AG04449 (cell line): ENCODE results near the gene GCNT4.

Experiments used
- CTCF ChIA-PET: fragments of 350-600 bp; formaldehyde crosslinking; extraction: SDS; loops from one replicate; lab custom pipeline; 2021; ENCODE audit warnings: antibody characterized with exemption; lab: Yijun Ruan, JAX
- POLR2A ChIA-PET: fragments of 400-600, 350-600 bp; formaldehyde crosslinking; extraction: SDS; loops from one replicate; lab custom pipeline; 2020; ENCODE audit warnings: antibody characterized with exemption, inconsistent platforms; lab: Yijun Ruan, JAX
- DNase-seq: peaks from one replicate; pipeline ENCODE4 v3.0.0-alpha.2; 2010; ENCODE audit warnings: low read depth, low spot score
- H3K4me3 ChIP-seq: 2 replicates; pipeline ENCODE4 v1.5.1; 2011; ENCODE audit warnings: low read depth, mild to moderate bottlenecking, control low read depth, low read length
- TF ChIP-seq, protein P1 (sequence below): IDR thresholded peaks from one replicate; pipeline ENCODE4 v1.5.1; 2011; ENCODE audit warnings: mild to moderate bottlenecking, moderate library complexity, low read length, control low read depth, inconsistent platforms; ENCODE audit not compliant: insufficient read depth; ENCODE audit errors: missing control alignments

Gene GCNT4

DNA sequence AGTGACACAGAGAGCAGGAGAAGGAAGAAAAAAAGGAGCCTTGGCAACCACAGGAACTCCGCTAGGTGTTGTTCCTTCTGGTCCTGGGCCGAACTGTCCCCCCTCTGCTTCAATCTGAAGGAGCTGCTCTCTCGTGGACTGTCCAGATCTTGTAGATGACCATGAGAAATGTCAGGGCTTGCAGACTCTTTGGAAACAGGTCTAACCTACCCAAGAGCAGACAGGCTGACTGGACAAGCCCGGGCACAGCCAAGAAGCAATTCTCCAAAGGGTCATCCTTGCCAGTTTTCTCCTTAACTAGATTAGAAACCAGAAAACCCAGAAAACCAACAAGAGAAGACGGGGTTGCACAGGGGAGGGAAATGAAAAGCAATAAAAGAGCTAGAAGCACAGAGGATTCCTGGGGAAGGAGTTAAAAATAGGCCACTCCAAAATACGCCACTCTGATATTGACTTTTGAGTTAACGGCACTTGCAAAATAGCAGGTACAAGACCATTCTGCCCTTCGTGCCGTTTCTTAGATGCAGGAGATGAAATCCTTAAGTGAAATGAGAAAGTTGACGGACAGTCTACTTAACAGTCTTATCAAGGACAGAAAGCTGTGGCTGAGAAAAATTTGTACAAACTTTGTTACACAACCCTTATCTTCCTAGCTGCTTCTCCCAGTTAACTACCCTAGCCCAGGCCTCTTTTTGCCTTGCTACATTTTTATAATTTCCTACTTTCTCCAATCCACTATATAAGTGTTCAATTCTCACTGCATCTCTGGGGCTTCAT lies 5.8 kb downstream of the GCNT4 start:
- DNase-seq: no peak
- H3K4me3 ChIP-seq: no peak overlapping the region
- ChIA-PET POLR2A (no interaction called here), CTCF (interaction anchor here (1.2 to 1.4 kb wide), 2 partner anchors 10 to 11 kb away, joined by 3 to 4 read pairs; no protein-coding TSS in a partner anchor)
- TF ChIP-seq, protein P1, sequence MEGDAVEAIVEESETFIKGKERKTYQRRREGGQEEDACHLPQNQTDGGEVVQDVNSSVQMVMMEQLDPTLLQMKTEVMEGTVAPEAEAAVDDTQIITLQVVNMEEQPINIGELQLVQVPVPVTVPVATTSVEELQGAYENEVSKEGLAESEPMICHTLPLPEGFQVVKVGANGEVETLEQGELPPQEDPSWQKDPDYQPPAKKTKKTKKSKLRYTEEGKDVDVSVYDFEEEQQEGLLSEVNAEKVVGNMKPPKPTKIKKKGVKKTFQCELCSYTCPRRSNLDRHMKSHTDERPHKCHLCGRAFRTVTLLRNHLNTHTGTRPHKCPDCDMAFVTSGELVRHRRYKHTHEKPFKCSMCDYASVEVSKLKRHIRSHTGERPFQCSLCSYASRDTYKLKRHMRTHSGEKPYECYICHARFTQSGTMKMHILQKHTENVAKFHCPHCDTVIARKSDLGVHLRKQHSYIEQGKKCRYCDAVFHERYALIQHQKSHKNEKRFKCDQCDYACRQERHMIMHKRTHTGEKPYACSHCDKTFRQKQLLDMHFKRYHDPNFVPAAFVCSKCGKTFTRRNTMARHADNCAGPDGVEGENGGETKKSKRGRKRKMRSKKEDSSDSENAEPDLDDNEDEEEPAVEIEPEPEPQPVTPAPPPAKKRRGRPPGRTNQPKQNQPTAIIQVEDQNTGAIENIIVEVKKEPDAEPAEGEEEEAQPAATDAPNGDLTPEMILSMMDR: no peak

DNA sequence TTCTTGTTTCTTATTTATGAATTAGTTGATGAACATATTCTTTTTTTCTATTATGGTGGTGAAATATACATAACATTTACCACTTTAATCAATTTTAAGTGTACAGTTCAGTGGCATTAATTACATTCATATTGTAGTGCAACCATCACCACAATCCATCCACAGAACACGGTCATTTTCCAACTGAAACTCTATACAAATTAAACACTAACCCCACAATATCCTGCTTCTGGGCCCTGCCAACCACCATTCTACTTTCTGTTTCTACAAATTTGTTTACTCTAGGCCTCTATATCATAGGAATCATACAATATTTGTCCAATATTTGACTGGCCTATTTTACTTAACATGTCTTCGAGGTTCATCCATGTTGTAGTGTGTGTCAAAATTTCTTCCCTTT lies 7.3 kb downstream of the GCNT4 start:
- CTCF ChIA-PET: interaction anchor here (0.7 kb wide), 1 partner anchor 110 kb away, joined by 3 read pairs; no protein-coding TSS in a partner anchor
- POLR2A ChIA-PET: no interaction called here
- no peak for DNase-seq
- H3K4me3 ChIP-seq: no peak overlapping the region
- TF ChIP-seq, protein P1: no peak

DNA sequence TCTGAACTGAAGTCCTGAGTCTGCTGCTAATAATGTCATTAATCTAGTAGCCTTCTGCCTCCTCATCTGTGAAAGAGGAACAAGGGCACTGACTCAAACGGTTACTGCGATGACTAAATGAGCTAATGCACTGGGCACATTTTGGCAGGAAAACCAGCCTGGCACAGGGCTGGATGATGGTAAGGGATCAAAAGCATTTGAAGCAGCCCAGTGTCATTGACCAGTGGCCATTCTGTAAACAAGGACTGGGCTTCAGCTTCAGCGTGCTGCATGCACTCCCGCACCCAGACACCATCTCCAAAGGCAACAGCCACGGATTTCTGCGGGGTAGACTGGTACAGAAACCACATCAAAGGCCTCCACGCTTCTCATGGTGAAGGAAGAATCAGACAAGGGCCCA lies 8.0 kb downstream of the GCNT4 start:
- CTCF ChIA-PET: interaction anchor here (0.7 kb wide), 1 partner anchor 109 kb away, joined by 3 read pairs; no protein-coding TSS in a partner anchor
- TF ChIP-seq, protein P1: no peak
- POLR2A ChIA-PET: no interaction called here
- no peak for DNase-seq
- no peak overlapping the region for H3K4me3 ChIP-seq

DNA sequence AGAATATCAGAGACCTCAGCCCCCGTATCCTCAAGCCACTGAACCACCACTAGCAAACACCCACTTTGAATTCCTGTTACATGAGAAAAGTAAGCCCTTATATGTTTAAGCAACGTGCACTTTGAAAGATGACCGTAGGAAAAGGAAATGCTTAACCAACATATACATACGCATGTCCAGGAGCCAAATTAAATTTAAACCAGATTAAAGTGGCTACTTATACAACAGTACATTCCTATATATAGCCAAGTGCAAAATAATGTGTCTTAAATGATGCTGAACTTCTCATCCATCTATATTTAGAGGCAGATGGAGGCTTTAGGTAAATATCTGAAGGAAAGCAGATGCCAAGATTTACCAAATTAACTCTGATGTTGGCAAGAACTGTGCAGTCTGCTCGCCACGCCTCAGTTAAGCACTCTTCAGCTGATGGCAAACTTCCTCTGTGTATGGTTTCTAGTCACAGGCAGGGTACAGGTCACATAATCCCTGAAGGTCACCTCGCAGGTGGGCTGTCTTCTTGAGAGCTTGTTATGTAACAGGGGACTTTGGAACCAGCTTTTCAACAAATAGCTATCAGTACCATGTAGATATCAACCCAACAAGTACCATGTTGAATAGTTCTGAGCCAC lies 8.6 kb downstream of the GCNT4 start:
- TF ChIP-seq, protein P1: no peak
- no peak for DNase-seq
- ChIA-PET CTCF (no interaction called here), POLR2A (no interaction called here)
- H3K4me3 ChIP-seq: no peak overlapping the region

DNA sequence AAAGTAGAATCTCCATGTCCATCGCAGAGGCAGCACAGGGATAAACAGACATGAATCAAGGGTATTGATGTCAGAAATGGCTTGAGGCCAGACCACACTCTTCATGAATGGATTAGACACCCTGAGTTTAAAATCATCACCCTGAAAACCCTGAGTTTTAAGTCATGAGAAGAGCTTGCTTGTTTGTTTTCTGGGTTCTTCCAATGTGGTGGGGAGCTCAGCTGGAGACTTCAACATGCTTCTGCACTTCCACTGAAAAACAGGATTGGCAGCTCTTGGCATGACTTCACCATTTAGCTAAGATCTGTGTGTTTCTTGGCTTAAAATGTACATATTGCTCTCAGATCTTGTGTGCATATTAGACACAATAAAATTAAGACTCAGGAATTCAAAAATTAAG lies 9.8 kb downstream of the GCNT4 start:
- TF ChIP-seq, protein P1: no peak
- CTCF ChIA-PET: interaction anchor here (0.5 to 6.2 kb wide), 2 partner anchors 7 to 194 kb away, joined by 3 to 60 read pairs; no protein-coding TSS in a partner anchor
- POLR2A ChIA-PET: no interaction called here
- H3K4me3 ChIP-seq: no peak overlapping the region
- DNase-seq: no peak

DNA sequence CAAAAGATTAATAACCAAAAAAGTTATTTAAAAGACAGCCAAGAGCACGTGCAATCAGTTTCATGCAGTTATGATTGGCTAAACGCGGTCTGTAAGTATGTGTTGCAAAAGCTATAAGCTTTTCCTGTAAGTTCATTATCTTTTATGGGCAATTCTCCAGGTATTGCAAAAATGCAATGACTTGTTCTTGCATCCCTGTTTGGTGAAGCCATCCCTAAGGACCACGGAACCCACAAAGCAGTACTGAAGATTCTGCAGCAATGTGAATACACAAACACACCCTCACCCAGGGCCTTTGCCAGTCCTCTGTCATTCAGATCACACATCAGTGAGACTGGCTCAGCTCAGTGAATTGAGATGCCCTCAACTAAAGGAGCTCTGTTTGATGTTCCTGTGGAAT lies 11.4 kb downstream of the GCNT4 start:
- CTCF ChIA-PET: interaction anchor here (6.2 kb wide), 1 partner anchor 9 kb away, joined by 60 read pairs; no protein-coding TSS in a partner anchor
- no peak overlapping the region for H3K4me3 ChIP-seq
- TF ChIP-seq, protein P1: no peak
- DNase-seq: peak; percentile 75
- POLR2A ChIA-PET: no interaction called here
